ENCODE results near the gene HNRNPA1. TPM values are rescaled to one million over a fixed set of nuclear protein-coding genes. Genes with fewer than 3 reads are reported as not detected.

Gene HNRNPA1
- total RNA-seq, 1 donor from 2014 or later: 819 TPM

- TF ChIP-seq CTCF (IDR thresholded peaks at IDR 0.05): no peak
- H3K36me3 Mint-ChIP-seq (ENCODE audit: unreplicated experiment): peaks cover 22% of the 10 kb centered on the region
- H3K27ac Mint-ChIP-seq (ENCODE audit: unreplicated experiment): no peak overlapping the region
- H3K9me3 Mint-ChIP-seq (ENCODE audit: unreplicated experiment): no peaks in the 10 kb centered on the region
- peaks cover 16% of the 10 kb centered on the region for H3K4me1 Mint-ChIP-seq (ENCODE audit: unreplicated experiment)
- no peaks in the 10 kb centered on the region for H3K27me3 Mint-ChIP-seq (ENCODE audit: unreplicated experiment)
- no peak overlapping the region for H3K4me3 Mint-ChIP-seq (ENCODE audit: unreplicated experiment)
- no peak for DNase-seq (ENCODE audit: extremely low spot score, unreplicated experiment)
These were observed 27.3 kb upstream of the HNRNPA1 start for GRCh38 chr12:54253240-54253639.

GRCh38 chr12:54257332-54257731 lies 23.2 kb upstream of the HNRNPA1 start:
- H3K4me1 Mint-ChIP-seq (ENCODE audit: unreplicated experiment): peaks cover 53% of the 10 kb centered on the region
- H3K4me3 Mint-ChIP-seq (ENCODE audit: unreplicated experiment): peak overlapping the region; percentile 26
- DNase-seq (ENCODE audit: extremely low spot score, unreplicated experiment): no peak
- peaks cover 6% of the 10 kb centered on the region for H3K36me3 Mint-ChIP-seq (ENCODE audit: unreplicated experiment)
- no peaks in the 10 kb centered on the region for H3K9me3 Mint-ChIP-seq (ENCODE audit: unreplicated experiment)
- no peak for TF ChIP-seq CTCF (IDR thresholded peaks at IDR 0.05)
- H3K27ac Mint-ChIP-seq (ENCODE audit: unreplicated experiment): peak overlapping the region; percentile 99
- no peaks in the 10 kb centered on the region for H3K27me3 Mint-ChIP-seq (ENCODE audit: unreplicated experiment)

- no peak for DNase-seq (ENCODE audit: extremely low spot score, unreplicated experiment)
These were observed 22.3 kb upstream of the HNRNPA1 start for GRCh38 chr12:54258201-54258681.

GRCh38 chr12:54259194-54260011 lies 21.1 kb upstream of the HNRNPA1 start:
- Mint-ChIP-seq H3K27me3 (ENCODE audit: unreplicated experiment) (no peaks in the 10 kb centered on the region), H3K4me1 (ENCODE audit: unreplicated experiment) (peaks cover 59% of the 10 kb centered on the region), H3K27ac (ENCODE audit: unreplicated experiment) (peak overlapping the region; percentile 99), H3K9me3 (ENCODE audit: unreplicated experiment) (no peaks in the 10 kb centered on the region), H3K4me3 (ENCODE audit: unreplicated experiment) (peak overlapping the region; percentile 76), H3K36me3 (ENCODE audit: unreplicated experiment) (peaks cover 5% of the 10 kb centered on the region)
- DNase-seq (ENCODE audit: extremely low spot score, unreplicated experiment): peak; percentile 92
- TF ChIP-seq CTCF (IDR thresholded peaks at IDR 0.05): no peak

More at GRCh38 chr12:54258201-54258681, 22.3 kb upstream of the HNRNPA1 start:
- peak overlapping the region; percentile 99 for H3K27ac Mint-ChIP-seq (ENCODE audit: unreplicated experiment)
- TF ChIP-seq CTCF (IDR thresholded peaks at IDR 0.05): no peak
- H3K9me3 Mint-ChIP-seq (ENCODE audit: unreplicated experiment): no peaks in the 10 kb centered on the region
- peak overlapping the region; percentile 76 for H3K4me3 Mint-ChIP-seq (ENCODE audit: unreplicated experiment)
- no peaks in the 10 kb centered on the region for H3K27me3 Mint-ChIP-seq (ENCODE audit: unreplicated experiment)
- H3K36me3 Mint-ChIP-seq (ENCODE audit: unreplicated experiment): peaks cover 5% of the 10 kb centered on the region
- peaks cover 59% of the 10 kb centered on the region for H3K4me1 Mint-ChIP-seq (ENCODE audit: unreplicated experiment)

GRCh38 chr12:54261815-54262402 lies 18.6 kb upstream of the HNRNPA1 start:
- no peaks in the 10 kb centered on the region for H3K27me3 Mint-ChIP-seq (ENCODE audit: unreplicated experiment)
- H3K27ac Mint-ChIP-seq (ENCODE audit: unreplicated experiment): peak overlapping the region; percentile 99
- no peak for DNase-seq (ENCODE audit: extremely low spot score, unreplicated experiment)
- H3K4me1 Mint-ChIP-seq (ENCODE audit: unreplicated experiment): peaks cover 61% of the 10 kb centered on the region
- no peak for TF ChIP-seq CTCF (IDR thresholded peaks at IDR 0.05)
- H3K4me3 Mint-ChIP-seq (ENCODE audit: unreplicated experiment): peak overlapping the region; percentile 2
- H3K36me3 Mint-ChIP-seq (ENCODE audit: unreplicated experiment): no peaks in the 10 kb centered on the region
- no peaks in the 10 kb centered on the region for H3K9me3 Mint-ChIP-seq (ENCODE audit: unreplicated experiment)

All from osteocyte (in vitro differentiated cells).